ENCODE data around the gene ABCC11.

ABCC11 gene

DNA sequence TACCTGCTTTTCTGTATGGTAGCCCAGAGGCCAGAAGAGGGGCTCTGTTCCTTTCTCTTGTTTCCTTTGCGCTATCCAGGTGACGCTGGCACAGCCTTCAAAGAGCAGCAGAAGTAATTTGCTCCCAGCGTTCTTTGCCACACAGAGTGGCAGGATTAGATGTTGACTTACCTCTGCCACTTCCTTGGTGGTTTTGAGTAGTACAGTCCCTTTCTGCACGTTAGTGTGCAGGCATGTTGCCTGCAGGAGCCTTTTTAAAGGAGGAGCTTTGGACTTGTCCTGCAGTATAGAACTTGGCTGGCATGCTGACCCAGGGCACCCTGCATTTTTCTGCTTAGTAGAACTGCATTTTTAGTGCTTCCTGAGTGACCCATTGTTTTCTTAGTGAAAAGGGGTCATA lies at the start of gene ABCC11:
TSS of gene ABCC11 (minus strand) at position 229 of the 400 bp plus-strand sequence. CDS start 15,618 bp downstream, outside the sequence.
- in situ Hi-C loops (cut with MboI; ENCODE audit: low pct_unique_long_range_greater_than_20kb, low sequenced_read_pairs, unreplicated experiment), result loop anchor here (25.0 kb wide), 1 partner anchor 390 kb away; no protein-coding TSS in a partner anchor

DNA sequence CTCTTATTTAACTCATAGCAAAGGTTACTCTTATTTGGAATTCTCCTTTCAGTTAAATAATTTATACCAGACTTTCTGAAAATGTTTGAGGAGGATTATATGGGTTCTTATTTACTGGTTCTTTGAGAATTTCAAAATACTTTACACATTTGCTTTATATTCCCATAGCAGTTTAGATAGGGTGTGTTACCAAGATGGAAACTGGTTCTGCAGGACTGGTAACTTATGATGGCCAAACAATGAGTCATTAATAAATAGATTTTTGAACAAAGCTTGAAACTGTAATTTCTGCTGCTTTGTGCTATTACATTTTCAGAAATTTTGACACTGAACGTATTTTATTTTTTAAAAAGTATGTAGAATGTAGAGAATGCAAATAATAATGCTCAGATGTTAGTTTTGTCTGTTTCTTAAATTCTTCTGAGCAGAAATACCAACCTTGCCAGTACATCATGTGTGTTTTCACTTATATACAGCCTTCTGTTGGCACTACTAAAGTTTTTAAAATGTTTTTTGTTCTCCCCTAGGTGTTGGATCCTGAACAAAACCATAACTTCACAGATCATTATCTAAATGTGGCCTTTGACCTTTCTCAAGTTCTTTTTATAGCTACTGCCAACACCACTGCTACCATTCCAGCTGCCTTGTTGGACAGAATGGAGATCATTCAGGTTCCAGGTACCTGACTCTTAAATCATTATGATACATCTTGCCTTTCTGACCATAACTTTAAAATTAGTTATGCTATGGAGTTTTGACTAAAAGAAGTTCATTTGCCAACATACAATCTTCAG lies 48.3 kb upstream of the ABCC11 start:
- in situ Hi-C loops (cut with MboI; ENCODE audit: low pct_unique_long_range_greater_than_20kb, low sequenced_read_pairs, unreplicated experiment), result no loop called here
- TF ChIP-seq, protein P1, sequence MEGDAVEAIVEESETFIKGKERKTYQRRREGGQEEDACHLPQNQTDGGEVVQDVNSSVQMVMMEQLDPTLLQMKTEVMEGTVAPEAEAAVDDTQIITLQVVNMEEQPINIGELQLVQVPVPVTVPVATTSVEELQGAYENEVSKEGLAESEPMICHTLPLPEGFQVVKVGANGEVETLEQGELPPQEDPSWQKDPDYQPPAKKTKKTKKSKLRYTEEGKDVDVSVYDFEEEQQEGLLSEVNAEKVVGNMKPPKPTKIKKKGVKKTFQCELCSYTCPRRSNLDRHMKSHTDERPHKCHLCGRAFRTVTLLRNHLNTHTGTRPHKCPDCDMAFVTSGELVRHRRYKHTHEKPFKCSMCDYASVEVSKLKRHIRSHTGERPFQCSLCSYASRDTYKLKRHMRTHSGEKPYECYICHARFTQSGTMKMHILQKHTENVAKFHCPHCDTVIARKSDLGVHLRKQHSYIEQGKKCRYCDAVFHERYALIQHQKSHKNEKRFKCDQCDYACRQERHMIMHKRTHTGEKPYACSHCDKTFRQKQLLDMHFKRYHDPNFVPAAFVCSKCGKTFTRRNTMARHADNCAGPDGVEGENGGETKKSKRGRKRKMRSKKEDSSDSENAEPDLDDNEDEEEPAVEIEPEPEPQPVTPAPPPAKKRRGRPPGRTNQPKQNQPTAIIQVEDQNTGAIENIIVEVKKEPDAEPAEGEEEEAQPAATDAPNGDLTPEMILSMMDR (IDR thresholded peaks at IDR 0.05; ENCODE audit: extremely low read depth, insufficient read depth, missing control alignments), result no peak
- no peak for DNase-seq (ENCODE audit: low spot score)

More for the DNA sequence above, at the start of gene ABCC11:
- DNase-seq (ENCODE audit: low spot score), result no peak
- TF ChIP-seq, protein P1 (IDR thresholded peaks at IDR 0.05; ENCODE audit: extremely low read depth, insufficient read depth, missing control alignments), result no peak

DNA sequence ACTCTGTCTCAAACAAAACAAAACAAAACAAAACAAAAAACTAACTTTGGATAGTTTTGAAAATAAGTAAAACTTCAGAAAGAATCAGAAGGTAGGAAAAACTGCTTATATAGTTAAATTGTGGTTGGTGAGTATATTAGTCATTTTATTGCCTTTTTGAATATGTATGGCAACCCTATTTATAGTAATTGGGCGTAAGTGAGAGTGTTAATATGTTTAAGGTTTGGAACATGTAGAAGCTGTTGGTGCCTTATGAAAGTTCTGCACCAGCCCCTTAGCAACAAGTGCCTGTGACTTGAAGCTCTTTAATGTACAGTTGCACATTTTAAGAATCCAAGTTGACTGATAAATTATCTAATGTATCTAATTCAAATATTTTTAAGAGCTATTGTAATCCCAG lies 47.4 kb upstream of the ABCC11 start:
- in situ Hi-C loops (cut with MboI; ENCODE audit: low pct_unique_long_range_greater_than_20kb, low sequenced_read_pairs, unreplicated experiment), result no loop called here
- DNase-seq (ENCODE audit: low spot score), result no peak
- TF ChIP-seq, protein P1 (IDR thresholded peaks at IDR 0.05; ENCODE audit: extremely low read depth, insufficient read depth, missing control alignments), result no peak

DNA sequence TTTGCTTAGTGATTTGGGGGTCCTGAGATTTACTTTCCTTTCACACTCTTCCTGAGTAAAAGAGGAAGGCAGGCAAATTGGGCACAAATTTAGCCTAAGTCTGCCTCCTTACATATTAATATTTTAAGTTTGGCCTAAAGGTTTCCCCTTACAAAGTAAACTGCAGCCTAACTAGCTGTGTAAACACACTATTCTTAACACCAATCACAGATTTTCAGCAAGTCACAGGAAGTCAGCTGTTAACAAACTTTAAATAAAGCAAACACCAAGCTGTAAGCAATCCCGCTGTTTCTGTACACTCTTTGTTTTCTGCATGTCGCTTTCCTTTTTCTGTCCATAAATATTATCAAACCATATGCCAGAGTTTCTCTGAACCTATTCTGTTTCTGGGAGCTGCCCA lies 45.1 kb upstream of the ABCC11 start:
- DNase-seq (ENCODE audit: low spot score), result no peak
- TF ChIP-seq, protein P1 (IDR thresholded peaks at IDR 0.05; ENCODE audit: extremely low read depth, insufficient read depth, missing control alignments), result no peak
- in situ Hi-C loops (cut with MboI; ENCODE audit: low pct_unique_long_range_greater_than_20kb, low sequenced_read_pairs, unreplicated experiment), result no loop called here

DNA sequence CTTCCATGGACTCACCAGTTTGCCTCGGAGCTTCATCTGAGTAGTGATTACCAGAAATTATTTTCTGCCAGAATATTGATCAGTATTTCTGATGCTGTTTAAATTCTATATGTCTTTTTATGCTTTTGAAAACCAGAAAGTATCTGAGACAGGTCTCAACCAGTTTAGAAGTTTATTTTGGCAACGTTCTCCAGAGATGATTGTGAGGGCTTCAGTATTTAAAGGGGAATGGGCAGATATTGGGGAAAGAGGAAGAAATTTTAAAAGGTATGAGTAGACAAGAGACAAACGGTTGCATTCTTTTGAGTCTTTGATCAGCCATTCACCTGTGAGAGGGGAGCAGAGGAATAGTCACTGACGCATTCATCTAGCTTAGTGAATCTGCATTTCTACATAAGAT lies 44.4 kb upstream of the ABCC11 start:
- no peak for DNase-seq (ENCODE audit: low spot score)
- in situ Hi-C loops (cut with MboI; ENCODE audit: low pct_unique_long_range_greater_than_20kb, low sequenced_read_pairs, unreplicated experiment), result no loop called here
- TF ChIP-seq, protein P1 (IDR thresholded peaks at IDR 0.05; ENCODE audit: extremely low read depth, insufficient read depth, missing control alignments), result no peak

DNA sequence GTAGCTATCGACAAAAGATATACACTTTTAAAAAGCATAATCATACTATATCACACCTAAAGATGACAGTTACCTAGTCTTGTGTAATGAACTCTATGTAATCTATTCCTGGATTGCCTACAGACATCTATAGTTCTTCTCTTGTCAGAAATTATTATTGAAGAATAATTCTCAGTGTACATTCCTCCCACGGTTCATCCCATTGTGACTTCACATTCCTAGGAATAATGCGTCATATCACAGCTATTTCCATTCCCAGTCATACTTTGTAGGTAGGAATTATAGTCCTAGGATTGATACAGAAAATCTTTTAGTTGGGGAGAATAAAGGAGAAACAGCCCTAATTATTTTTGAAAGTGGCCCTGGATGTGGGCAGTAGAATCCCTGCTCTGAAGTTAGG lies 44.0 kb upstream of the ABCC11 start:
- DNase-seq (ENCODE audit: low spot score), result no peak
- TF ChIP-seq, protein P1 (IDR thresholded peaks at IDR 0.05; ENCODE audit: extremely low read depth, insufficient read depth, missing control alignments), result no peak
- in situ Hi-C loops (cut with MboI; ENCODE audit: low pct_unique_long_range_greater_than_20kb, low sequenced_read_pairs, unreplicated experiment), result no loop called here

Measured in GM13977 (cell line).